Measurements from ENCODE around the gene TNIK.

TNIK gene

DNA sequence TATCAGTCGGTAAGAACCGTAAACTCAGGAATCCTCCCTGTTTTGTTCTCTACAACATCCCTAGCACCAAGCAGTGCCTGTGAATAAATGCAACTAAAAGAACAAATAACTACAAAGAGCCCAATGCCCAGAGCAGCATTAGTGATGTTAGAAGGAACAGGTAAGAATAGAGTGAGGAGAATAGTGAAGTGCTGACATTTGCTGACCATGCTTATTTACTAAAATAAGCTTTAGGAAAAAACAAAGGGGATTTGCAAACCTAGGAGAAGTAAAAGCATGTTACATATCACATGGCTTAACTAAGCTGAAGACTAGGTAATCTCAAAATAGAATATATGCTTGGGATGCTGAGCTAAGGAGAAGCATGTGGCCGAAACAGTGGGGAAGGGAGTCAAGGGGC lies 247.6 kb downstream of the TNIK start:
- H3K27me3 ChIP-seq (ENCODE audit: control insufficient read depth in 1 of 2, insufficient read depth in 1 of 2, low read length in 2 of 2), result peaks cover 0 to 4% of the 10 kb centered on the region in 2 experiments
- H2BK5ac ChIP-seq (ENCODE audit: low read depth, low read length, poor library complexity, severe bottlenecking), result no peak overlapping the region
- no peak overlapping the region for H2AFZ ChIP-seq (ENCODE audit: low read depth, low read length)
- no peak overlapping the region for H3K4ac ChIP-seq (ENCODE audit: low read depth in 1 of 2, low read length in 2 of 2)
- H3K36me3 ChIP-seq (ENCODE audit: control insufficient read depth in 1 of 2, insufficient read depth in 2 of 2, low read depth in 1 of 2, low read length in 2 of 2), result no peaks in the 10 kb centered on the region
- WGBS, result 85% methylated on average over 3 of the region's 3 CpGs
- no peak overlapping the region for H3K18ac ChIP-seq (ENCODE audit: low read depth in 1 of 2, low read length in 2 of 2)
- no peak overlapping the region for H3K23ac ChIP-seq (ENCODE audit: low read length in 2 of 2)
- no peaks in the 10 kb centered on the region for H3K4me1 ChIP-seq (ENCODE audit: control insufficient read depth, insufficient read depth, low read depth, low read length)
- no peak overlapping the region for H3K9ac ChIP-seq (ENCODE audit: low read length)
- DNase-seq, result no peak
- H3K4me3 ChIP-seq (ENCODE audit: insufficient read depth in 1 of 2, low read depth in 1 of 2, low read length in 2 of 2), result no peak overlapping the region
- H2BK120ac ChIP-seq (ENCODE audit: low read depth, low read length), result no peak overlapping the region
- H3K27ac ChIP-seq (ENCODE audit: low read length, poor library complexity, severe bottlenecking), result no peak overlapping the region
- no peak overlapping the region for H3K14ac ChIP-seq (ENCODE audit: low read length in 2 of 2)
- no peak overlapping the region for H4K8ac ChIP-seq (ENCODE audit: low read length)
- peaks cover 14% of the 10 kb centered on the region for H3K79me1 ChIP-seq (replicated peaks; ENCODE audit: low read length, poor library complexity, severe bottlenecking)
- H2BK15ac ChIP-seq (ENCODE audit: low read depth, poor library complexity, severe bottlenecking), result no peak overlapping the region
- no peak overlapping the region for H2BK12ac ChIP-seq (ENCODE audit: low read length in 2 of 2)
- H3K4me2 ChIP-seq (ENCODE audit: low read length, poor library complexity, severe bottlenecking), result no peak overlapping the region
- no peaks in the 10 kb centered on the region for H3K9me3 ChIP-seq (ENCODE audit: control insufficient read depth, low read length)
- no peak overlapping the region for H2AK5ac ChIP-seq (ENCODE audit: low read length, severe bottlenecking)
- H4K91ac ChIP-seq (ENCODE audit: low read length), result no peak overlapping the region

DNA sequence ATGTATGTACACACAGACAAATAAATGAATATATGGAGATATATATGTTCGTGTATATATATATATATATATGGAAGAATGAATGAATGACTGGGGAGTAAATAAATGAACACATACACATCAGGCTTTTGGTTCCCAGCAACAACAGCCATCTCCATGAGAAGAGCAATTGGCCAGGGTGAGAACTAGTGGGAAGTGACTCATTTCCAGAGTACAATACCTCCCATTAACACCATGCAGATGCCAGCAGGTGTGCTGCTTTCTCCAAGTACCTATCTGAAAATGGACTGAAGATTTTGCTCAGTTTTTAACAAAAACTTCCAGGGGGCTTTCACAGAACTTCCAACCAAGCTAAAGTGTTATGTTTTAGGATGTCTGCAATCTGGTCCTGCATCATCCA lies 253.9 kb downstream of the TNIK start:
- H3K27me3 ChIP-seq (ENCODE audit: control insufficient read depth in 1 of 2, insufficient read depth in 1 of 2, low read length in 2 of 2), result no peaks in the 10 kb centered on the region
- H3K4me3 ChIP-seq (ENCODE audit: insufficient read depth in 1 of 2, low read depth in 1 of 2, low read length in 2 of 2), result no peak overlapping the region
- H4K91ac ChIP-seq (ENCODE audit: low read length), result no peak overlapping the region
- H2BK12ac ChIP-seq (ENCODE audit: low read length in 2 of 2), result no peak overlapping the region
- H3K4ac ChIP-seq (ENCODE audit: low read depth in 1 of 2, low read length in 2 of 2), result no peak overlapping the region
- H3K23ac ChIP-seq (ENCODE audit: low read length in 2 of 2), result no peak overlapping the region
- no peaks in the 10 kb centered on the region for H3K4me1 ChIP-seq (ENCODE audit: control insufficient read depth, insufficient read depth, low read depth, low read length)
- no peak overlapping the region for H3K18ac ChIP-seq (ENCODE audit: low read depth in 1 of 2, low read length in 2 of 2)
- H3K4me2 ChIP-seq (ENCODE audit: low read length, poor library complexity, severe bottlenecking), result no peak overlapping the region
- H2AK5ac ChIP-seq (ENCODE audit: low read length, severe bottlenecking), result no peak overlapping the region
- no peak overlapping the region for H2BK120ac ChIP-seq (ENCODE audit: low read depth, low read length)
- no peak overlapping the region for H2BK5ac ChIP-seq (ENCODE audit: low read depth, low read length, poor library complexity, severe bottlenecking)
- H3K14ac ChIP-seq (ENCODE audit: low read length in 2 of 2), result no peak overlapping the region
- no CpG with 5 or more reads among the region's 1 CpG for WGBS
- H3K9ac ChIP-seq (ENCODE audit: low read length), result no peak overlapping the region
- H4K8ac ChIP-seq (ENCODE audit: low read length), result no peak overlapping the region
- H3K36me3 ChIP-seq (ENCODE audit: control insufficient read depth in 1 of 2, insufficient read depth in 2 of 2, low read depth in 1 of 2, low read length in 2 of 2), result peaks cover 0 to 5% of the 10 kb centered on the region in 2 experiments
- no peak overlapping the region for H2AFZ ChIP-seq (ENCODE audit: low read depth, low read length)
- no peak for DNase-seq
- no peak overlapping the region for H3K27ac ChIP-seq (ENCODE audit: low read length, poor library complexity, severe bottlenecking)
- no peaks in the 10 kb centered on the region for H3K9me3 ChIP-seq (ENCODE audit: control insufficient read depth, low read length)
- peaks cover 6% of the 10 kb centered on the region for H3K79me1 ChIP-seq (replicated peaks; ENCODE audit: low read length, poor library complexity, severe bottlenecking)
- no peak overlapping the region for H2BK15ac ChIP-seq (ENCODE audit: low read depth, poor library complexity, severe bottlenecking)

DNA sequence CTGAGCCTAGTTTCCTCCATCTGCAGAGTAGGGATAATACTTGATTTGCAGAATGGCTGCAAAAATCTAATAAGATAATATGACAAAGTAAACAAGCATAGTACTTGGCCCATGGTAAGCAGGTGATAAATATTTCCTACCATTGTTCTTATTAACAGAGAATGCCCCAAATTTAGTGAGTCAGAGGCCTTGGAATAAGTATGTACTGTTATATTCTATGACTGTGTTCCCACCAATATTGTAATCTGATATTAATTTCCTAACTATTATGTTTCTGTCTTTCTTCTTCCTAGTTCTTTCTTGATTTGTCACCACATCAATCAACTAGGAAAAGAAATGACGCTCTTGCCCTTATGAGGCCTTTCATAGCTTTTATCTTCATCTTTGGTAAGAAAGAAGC lies 255.3 kb downstream of the TNIK start:
- Histone ChIP-seq H3K23ac (ENCODE audit: low read length in 2 of 2) (no peak overlapping the region), H3K4me3 (ENCODE audit: insufficient read depth in 1 of 2, low read depth in 1 of 2, low read length in 2 of 2) (no peak overlapping the region), H2AK5ac (ENCODE audit: low read length, severe bottlenecking) (no peak overlapping the region), H2BK12ac (ENCODE audit: low read length in 2 of 2) (no peak overlapping the region), H3K27me3 (ENCODE audit: control insufficient read depth in 1 of 2, insufficient read depth in 1 of 2, low read length in 2 of 2) (no peaks in the 10 kb centered on the region), H3K79me1 (replicated peaks; ENCODE audit: low read length, poor library complexity, severe bottlenecking) (peaks cover 3% of the 10 kb centered on the region), H2AFZ (ENCODE audit: low read depth, low read length) (no peak overlapping the region), H3K9me3 (ENCODE audit: control insufficient read depth, low read length) (no peaks in the 10 kb centered on the region), H3K14ac (ENCODE audit: low read length in 2 of 2) (no peak overlapping the region), H3K4me2 (ENCODE audit: low read length, poor library complexity, severe bottlenecking) (no peak overlapping the region), H3K36me3 (ENCODE audit: control insufficient read depth in 1 of 2, insufficient read depth in 2 of 2, low read depth in 1 of 2, low read length in 2 of 2) (peaks cover 0 to 5% of the 10 kb centered on the region in 2 experiments), H3K18ac (ENCODE audit: low read depth in 1 of 2, low read length in 2 of 2) (no peak overlapping the region), H3K9ac (ENCODE audit: low read length) (no peak overlapping the region), H3K27ac (ENCODE audit: low read length, poor library complexity, severe bottlenecking) (no peak overlapping the region), H3K4me1 (ENCODE audit: control insufficient read depth, insufficient read depth, low read depth, low read length) (no peaks in the 10 kb centered on the region), H4K8ac (ENCODE audit: low read length) (no peak overlapping the region), H2BK15ac (ENCODE audit: low read depth, poor library complexity, severe bottlenecking) (no peak overlapping the region), H3K4ac (ENCODE audit: low read depth in 1 of 2, low read length in 2 of 2) (no peak overlapping the region), H4K91ac (ENCODE audit: low read length) (no peak overlapping the region), H2BK120ac (ENCODE audit: low read depth, low read length) (no peak overlapping the region), H2BK5ac (ENCODE audit: low read depth, low read length, poor library complexity, severe bottlenecking) (no peak overlapping the region)
- 100% methylated on average over 1 of the region's 1 CpG for WGBS
- no peak for DNase-seq

DNA sequence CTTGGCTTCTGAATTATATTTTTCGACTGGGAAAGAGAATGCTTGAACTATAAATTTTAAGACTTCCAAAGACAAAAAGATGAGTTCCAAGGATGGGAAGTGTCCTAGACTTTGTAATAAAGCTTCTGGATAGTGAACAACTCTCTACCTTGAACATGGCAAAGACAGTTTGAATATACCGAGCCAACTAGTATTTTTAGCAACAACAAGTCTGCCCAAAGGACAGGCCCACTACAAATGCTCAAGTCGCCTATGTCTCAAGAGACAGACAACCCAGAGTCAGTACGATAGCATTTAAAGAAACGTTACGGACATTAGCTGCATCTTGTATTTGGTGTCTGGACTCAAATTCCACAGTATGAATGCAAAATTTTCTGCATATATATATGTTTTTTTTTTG lies 258.4 kb downstream of the TNIK start:
- H4K91ac ChIP-seq (ENCODE audit: low read length), result no peak overlapping the region
- H2BK120ac ChIP-seq (ENCODE audit: low read depth, low read length), result no peak overlapping the region
- no peak overlapping the region for H4K8ac ChIP-seq (ENCODE audit: low read length)
- H2BK12ac ChIP-seq (ENCODE audit: low read length in 2 of 2), result no peak overlapping the region
- peaks cover 0 to 5% of the 10 kb centered on the region in 2 experiments for H3K36me3 ChIP-seq (ENCODE audit: control insufficient read depth in 1 of 2, insufficient read depth in 2 of 2, low read depth in 1 of 2, low read length in 2 of 2)
- no peak overlapping the region for H3K9ac ChIP-seq (ENCODE audit: low read length)
- H2BK5ac ChIP-seq (ENCODE audit: low read depth, low read length, poor library complexity, severe bottlenecking), result no peak overlapping the region
- no peak for DNase-seq
- H3K4me3 ChIP-seq (ENCODE audit: insufficient read depth in 1 of 2, low read depth in 1 of 2, low read length in 2 of 2), result no peak overlapping the region
- H3K27ac ChIP-seq (ENCODE audit: low read length, poor library complexity, severe bottlenecking), result no peak overlapping the region
- no peaks in the 10 kb centered on the region for H3K9me3 ChIP-seq (ENCODE audit: control insufficient read depth, low read length)
- H2AFZ ChIP-seq (ENCODE audit: low read depth, low read length), result no peak overlapping the region
- no peak overlapping the region for H2BK15ac ChIP-seq (ENCODE audit: low read depth, poor library complexity, severe bottlenecking)
- H2AK5ac ChIP-seq (ENCODE audit: low read length, severe bottlenecking), result no peak overlapping the region
- H3K79me1 ChIP-seq (replicated peaks; ENCODE audit: low read length, poor library complexity, severe bottlenecking), result peaks cover 3% of the 10 kb centered on the region
- 90% methylated on average over 3 of the region's 6 CpGs for WGBS
- H3K23ac ChIP-seq (ENCODE audit: low read length in 2 of 2), result no peak overlapping the region
- H3K4me1 ChIP-seq (ENCODE audit: control insufficient read depth, insufficient read depth, low read depth, low read length), result no peaks in the 10 kb centered on the region
- H3K4ac ChIP-seq (ENCODE audit: low read depth in 1 of 2, low read length in 2 of 2), result no peak overlapping the region
- H3K18ac ChIP-seq (ENCODE audit: low read depth in 1 of 2, low read length in 2 of 2), result no peak overlapping the region
- no peak overlapping the region for H3K4me2 ChIP-seq (ENCODE audit: low read length, poor library complexity, severe bottlenecking)
- no peaks in the 10 kb centered on the region for H3K27me3 ChIP-seq (ENCODE audit: control insufficient read depth in 1 of 2, insufficient read depth in 1 of 2, low read length in 2 of 2)
- H3K14ac ChIP-seq (ENCODE audit: low read length in 2 of 2), result no peak overlapping the region
